Activated naive CD8-positive, alpha-beta T cell treated with anti-CD3 and anti-CD28 coated beads, Interleukin-2, amount 50 U/mL, for 24 hours (primary cell): Measurements from ENCODE around the gene DOCK8.
A peak's percentile ranks its signal among the peaks of the same experiment; 100 is the strongest.

ENCODE experiments used
- ATAC-seq: fragments of 150-1000 bp; cut with Tn5 transposase; one replicate; pipeline ENCODE4 v1.10.0; 2021
- DNase-seq: peaks from one replicate; pipeline ENCODE4 v3.0.0; 2021
- H3K27ac Mint-ChIP-seq: one replicate; pipeline ENCODE4 v1.8.0; 2021; ENCODE audit warnings: mild to moderate bottlenecking, mixed read lengths
- H3K27me3 Mint-ChIP-seq: one replicate; pipeline ENCODE4 v1.8.0; 2021; ENCODE audit warnings: mixed read lengths
- H3K36me3 Mint-ChIP-seq: one replicate; pipeline ENCODE4 v1.8.0; 2021; ENCODE audit warnings: low read depth, mixed read lengths
- H3K4me1 Mint-ChIP-seq: one replicate; pipeline ENCODE4 v1.8.0; 2021; ENCODE audit warnings: mixed read lengths
- H3K4me3 Mint-ChIP-seq: one replicate; pipeline ENCODE4 v1.8.0; 2021; ENCODE audit warnings: mild to moderate bottlenecking, moderate library complexity, mixed read lengths
- H3K9me3 Mint-ChIP-seq: one replicate; pipeline ENCODE4 v1.8.0; 2021; ENCODE audit warnings: mixed read lengths

The DOCK8 gene

DNA sequence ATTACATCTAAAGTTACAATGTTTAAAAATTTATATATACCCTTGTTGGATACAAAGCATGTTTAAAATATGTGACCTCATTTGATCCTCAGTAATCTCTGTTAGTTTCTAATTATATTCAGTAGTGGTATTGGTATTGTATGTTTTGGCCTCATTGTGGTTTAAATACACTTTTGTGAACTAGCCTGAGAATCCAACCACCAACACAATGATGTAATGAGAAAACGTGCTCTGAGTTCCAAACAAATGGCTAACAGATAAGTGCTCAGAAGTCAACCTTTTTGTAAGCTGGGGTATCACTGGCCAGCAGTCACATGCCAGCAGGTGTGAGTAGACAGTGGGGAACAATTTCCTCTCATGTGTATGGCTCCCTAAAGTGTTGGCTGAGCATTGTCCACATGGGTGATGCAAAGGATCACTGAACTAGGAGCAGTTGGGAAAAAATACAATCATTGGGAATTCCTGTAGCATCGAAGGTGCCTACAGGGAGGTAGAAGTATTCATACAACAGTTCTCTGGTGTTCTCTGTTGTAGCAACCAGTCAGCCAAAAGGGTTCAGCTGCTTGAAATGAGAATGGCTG lies 56.1 kb downstream of the DOCK8 start:
- ATAC-seq (no peak), DNase-seq (no peak)
- no peaks in the 10 kb centered on the region for H3K27me3 Mint-ChIP-seq
- H3K4me3 Mint-ChIP-seq: no peak overlapping the region
- peak overlapping the region; percentile 29 for H3K27ac Mint-ChIP-seq
- H3K9me3 Mint-ChIP-seq: peaks cover 9% of the 10 kb centered on the region
- peaks cover 57% of the 10 kb centered on the region for H3K4me1 Mint-ChIP-seq
- H3K36me3 Mint-ChIP-seq: peaks cover 26% of the 10 kb centered on the region

GRCh38 chr9:272251-273213 lies 57.9 kb downstream of the DOCK8 start:
- Mint-ChIP-seq H3K27ac (peak overlapping the region; percentile 99), H3K36me3 (peaks cover 34% of the 10 kb centered on the region), H3K9me3 (peaks cover 9% of the 10 kb centered on the region), H3K4me3 (peak overlapping the region; percentile 97), H3K4me1 (peaks cover 65% of the 10 kb centered on the region), H3K27me3 (no peaks in the 10 kb centered on the region)
- DNase-seq (peak; percentile 72), ATAC-seq (peak; percentile 95)

DNA sequence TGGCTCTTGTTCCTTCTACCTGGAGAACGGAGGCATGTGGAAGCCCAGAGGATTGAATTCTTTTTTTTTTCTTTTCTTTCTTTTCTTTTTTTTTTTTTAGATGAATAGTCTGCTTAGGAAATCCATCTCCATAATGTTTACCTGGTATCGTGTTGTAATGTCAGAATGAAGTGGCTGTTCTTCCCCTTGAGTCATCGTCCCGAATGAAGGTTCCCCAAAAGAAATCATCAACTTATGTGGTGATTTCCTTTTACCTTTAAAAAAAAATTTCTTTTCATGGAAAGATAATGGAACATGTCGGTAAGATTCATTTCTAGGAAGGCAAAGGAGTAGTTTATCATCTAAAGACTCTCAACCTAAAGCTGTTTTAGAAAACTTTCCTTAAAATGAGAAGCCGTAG lies 59.7 kb downstream of the DOCK8 start:
- DNase-seq (no peak), ATAC-seq (no peak)
- H3K27ac Mint-ChIP-seq: peak overlapping the region; percentile 99
- H3K36me3 Mint-ChIP-seq: peaks cover 30% of the 10 kb centered on the region
- peaks cover 4% of the 10 kb centered on the region for H3K9me3 Mint-ChIP-seq
- peak overlapping the region; percentile 97 for H3K4me3 Mint-ChIP-seq
- no peaks in the 10 kb centered on the region for H3K27me3 Mint-ChIP-seq
- H3K4me1 Mint-ChIP-seq: peaks cover 54% of the 10 kb centered on the region

GRCh38 chr9:277601-278295 lies 63.1 kb downstream of the DOCK8 start:
- Mint-ChIP-seq H3K27me3 (no peaks in the 10 kb centered on the region), H3K9me3 (no peaks in the 10 kb centered on the region), H3K27ac (no peak overlapping the region), H3K4me3 (no peak overlapping the region), H3K4me1 (peaks cover 43% of the 10 kb centered on the region), H3K36me3 (peaks cover 41% of the 10 kb centered on the region)
- DNase-seq (no peak), ATAC-seq (peak; percentile 16)

- ATAC-seq: peak; percentile 87
- Mint-ChIP-seq H3K27me3 (no peaks in the 10 kb centered on the region), H3K4me1 (peaks cover 48% of the 10 kb centered on the region), H3K27ac (no peak overlapping the region), H3K4me3 (no peak overlapping the region), H3K9me3 (no peaks in the 10 kb centered on the region), H3K36me3 (peaks cover 44% of the 10 kb centered on the region)
- DNase-seq: peak; percentile 46
Measured at GRCh38 chr9:278651-279050, 64.0 kb downstream of the DOCK8 start.

GRCh38 chr9:279674-280073 lies 65.0 kb downstream of the DOCK8 start:
- peaks cover 45% of the 10 kb centered on the region for H3K36me3 Mint-ChIP-seq
- no peak for DNase-seq
- no peak overlapping the region for H3K4me3 Mint-ChIP-seq
- no peaks in the 10 kb centered on the region for H3K9me3 Mint-ChIP-seq
- no peaks in the 10 kb centered on the region for H3K27me3 Mint-ChIP-seq
- H3K4me1 Mint-ChIP-seq: peaks cover 52% of the 10 kb centered on the region
- ATAC-seq: no peak
- H3K27ac Mint-ChIP-seq: no peak overlapping the region

DNA sequence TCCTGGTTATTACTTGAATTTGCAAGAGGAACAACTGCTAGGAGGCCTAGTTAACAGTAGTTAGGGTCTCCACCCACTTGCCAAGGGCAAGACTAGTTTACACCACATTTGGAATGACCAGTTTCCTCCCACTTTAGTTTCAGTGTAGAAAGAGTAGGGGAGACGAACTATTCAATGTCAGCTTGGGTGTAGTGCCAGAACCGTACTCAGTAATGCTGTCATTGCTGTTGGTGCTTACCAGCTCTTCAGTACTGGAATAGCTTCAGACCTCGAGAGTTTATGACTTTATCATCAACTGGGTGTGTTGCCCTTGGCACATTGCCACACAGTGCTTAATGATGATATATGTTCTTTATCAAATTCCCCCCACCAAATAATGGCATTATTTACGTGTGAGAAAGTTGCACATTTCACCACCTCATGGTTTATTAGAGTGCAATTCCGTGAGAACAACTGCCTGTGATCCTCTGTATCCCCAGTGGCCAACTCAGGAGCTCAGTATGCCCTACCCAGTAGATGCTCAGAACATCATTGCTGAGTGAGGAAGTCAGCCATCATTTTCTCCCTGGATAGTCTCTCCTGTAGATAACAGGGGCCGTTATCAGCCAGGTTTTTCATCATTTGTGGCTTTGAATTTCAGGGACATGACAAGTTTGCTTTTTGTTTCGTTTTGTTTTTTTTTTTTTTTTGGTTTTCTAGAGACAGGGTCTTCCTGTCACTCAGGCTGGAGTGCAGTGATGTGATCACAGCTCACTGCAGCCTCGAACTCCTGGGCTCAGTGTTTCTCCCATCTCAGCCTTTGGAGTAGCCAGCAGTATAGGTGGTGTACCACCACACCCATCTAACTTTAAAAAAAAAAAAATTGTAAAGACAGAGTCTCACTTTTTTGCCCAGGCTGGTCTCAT lies 67.3 kb downstream of the DOCK8 start:
- peak; percentile 45 for ATAC-seq
- Mint-ChIP-seq H3K27ac (peak overlapping the region; percentile 86), H3K4me3 (peak overlapping the region; percentile 71), H3K4me1 (peaks cover 50% of the 10 kb centered on the region), H3K27me3 (no peaks in the 10 kb centered on the region), H3K36me3 (peaks cover 50% of the 10 kb centered on the region), H3K9me3 (no peaks in the 10 kb centered on the region)
- no peak for DNase-seq

DNA sequence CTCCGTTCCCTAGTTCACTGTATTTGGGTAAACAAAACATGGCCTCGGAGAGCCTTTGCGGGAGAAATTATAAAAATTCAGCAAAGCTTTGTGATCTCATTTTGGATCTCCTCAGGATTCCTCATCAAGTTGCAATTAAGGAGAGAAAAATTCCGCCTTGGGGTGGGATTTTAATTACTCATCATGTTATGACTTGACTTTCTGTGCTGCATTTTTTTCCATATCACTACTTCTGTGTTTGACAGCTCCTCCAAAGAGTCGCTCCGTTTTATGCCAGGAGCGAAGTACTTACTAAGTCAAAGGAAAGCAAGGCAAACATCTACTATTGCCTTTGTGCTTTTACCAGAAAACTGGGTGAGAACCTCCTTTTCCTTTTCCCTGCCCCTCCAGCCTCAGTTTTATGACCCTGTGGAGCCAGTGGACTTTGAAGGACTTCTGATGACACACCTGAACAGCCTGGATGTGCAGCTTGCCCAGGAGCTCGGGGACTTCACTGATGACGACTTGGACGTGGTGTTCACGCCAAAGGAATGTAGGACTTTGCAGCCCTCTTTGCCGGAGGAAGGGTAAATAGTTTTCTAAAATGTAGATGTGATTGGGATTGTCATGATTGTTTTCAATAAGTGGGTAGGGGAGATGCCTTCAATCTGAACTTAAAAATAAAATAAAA lies 71.5 kb downstream of the DOCK8 start:
- Mint-ChIP-seq H3K9me3 (no peaks in the 10 kb centered on the region), H3K27me3 (no peaks in the 10 kb centered on the region), H3K4me3 (no peak overlapping the region), H3K27ac (no peak overlapping the region), H3K36me3 (peaks cover 81% of the 10 kb centered on the region), H3K4me1 (peaks cover 55% of the 10 kb centered on the region)
- ATAC-seq (no peak), DNase-seq (no peak)

DNA sequence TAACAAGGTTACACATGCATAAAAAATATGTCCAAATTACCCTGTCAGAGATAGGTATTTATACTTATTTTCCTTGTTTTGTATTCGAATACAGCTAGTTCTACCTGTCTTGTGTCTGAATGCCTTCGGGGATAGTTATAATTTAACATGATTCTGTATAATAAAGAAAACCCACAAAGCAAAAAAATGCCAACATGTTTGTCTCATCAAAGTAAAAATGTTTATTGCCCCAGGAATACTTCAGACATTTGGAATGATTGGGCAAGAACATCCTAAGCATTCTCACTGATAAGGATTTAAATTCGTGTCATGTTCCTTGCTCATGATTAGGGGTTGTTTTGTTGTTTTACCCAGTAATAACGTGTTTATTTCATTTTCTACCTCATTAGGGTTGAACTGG lies 74.5 kb downstream of the DOCK8 start:
- H3K9me3 Mint-ChIP-seq: no peaks in the 10 kb centered on the region
- peaks cover 36% of the 10 kb centered on the region for H3K4me1 Mint-ChIP-seq

GRCh38 chr9:292915-293314 lies 78.2 kb downstream of the DOCK8 start:
- Mint-ChIP-seq H3K27me3 (no peaks in the 10 kb centered on the region), H3K27ac (no peak overlapping the region), H3K4me1 (peaks cover 40% of the 10 kb centered on the region), H3K4me3 (no peak overlapping the region), H3K36me3 (peaks cover 74% of the 10 kb centered on the region), H3K9me3 (no peaks in the 10 kb centered on the region)
- DNase-seq (no peak), ATAC-seq (no peak)

More for the DNA sequence above, 74.5 kb downstream of the DOCK8 start:
- ATAC-seq: no peak
- DNase-seq: no peak
- Mint-ChIP-seq H3K27me3 (no peaks in the 10 kb centered on the region), H3K27ac (no peak overlapping the region), H3K36me3 (peaks cover 72% of the 10 kb centered on the region), H3K4me3 (no peak overlapping the region)

DNA sequence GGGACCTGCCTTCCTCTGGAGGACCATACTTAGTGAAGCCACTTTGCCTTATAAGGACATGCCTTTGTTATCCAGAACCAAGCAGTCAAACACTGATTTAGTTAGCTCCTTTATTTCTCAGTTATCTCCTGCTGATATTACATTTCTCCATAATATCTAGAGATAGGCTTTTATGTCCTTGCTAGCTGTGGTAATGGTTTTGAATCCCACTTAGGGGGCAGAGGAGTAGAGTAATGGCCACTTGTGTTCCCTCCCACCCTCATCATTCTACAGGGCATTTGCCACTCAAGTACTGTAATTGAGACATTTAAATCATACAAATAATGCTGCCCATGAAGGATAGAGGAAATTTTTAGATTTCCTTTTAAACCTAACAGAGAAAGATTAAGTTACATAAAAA lies 80.9 kb downstream of the DOCK8 start:
- no peak for DNase-seq
- no peak overlapping the region for H3K4me3 Mint-ChIP-seq
- peaks cover 65% of the 10 kb centered on the region for H3K36me3 Mint-ChIP-seq
- ATAC-seq: no peak
- no peak overlapping the region for H3K27ac Mint-ChIP-seq
- peaks cover 34% of the 10 kb centered on the region for H3K4me1 Mint-ChIP-seq
- no peaks in the 10 kb centered on the region for H3K27me3 Mint-ChIP-seq
- no peaks in the 10 kb centered on the region for H3K9me3 Mint-ChIP-seq

- H3K4me3 Mint-ChIP-seq: no peak overlapping the region
- no peak for ATAC-seq
- peak overlapping the region; percentile 75 for H3K27ac Mint-ChIP-seq
- no peak for DNase-seq
- no peaks in the 10 kb centered on the region for H3K27me3 Mint-ChIP-seq
- H3K36me3 Mint-ChIP-seq: peaks cover 67% of the 10 kb centered on the region
- no peaks in the 10 kb centered on the region for H3K9me3 Mint-ChIP-seq
- H3K4me1 Mint-ChIP-seq: peaks cover 34% of the 10 kb centered on the region
Measured at GRCh38 chr9:296411-296810, 81.7 kb downstream of the DOCK8 start.

- peak overlapping the region; percentile 10 for H3K4me3 Mint-ChIP-seq
- H3K27me3 Mint-ChIP-seq: no peaks in the 10 kb centered on the region
- peaks cover 70% of the 10 kb centered on the region for H3K36me3 Mint-ChIP-seq
- no peaks in the 10 kb centered on the region for H3K9me3 Mint-ChIP-seq
- H3K4me1 Mint-ChIP-seq: peaks cover 34% of the 10 kb centered on the region
- H3K27ac Mint-ChIP-seq: peak overlapping the region; percentile 75
- ATAC-seq (peak; percentile 86), DNase-seq (no peak)
Measured at GRCh38 chr9:297104-297972, 82.7 kb downstream of the DOCK8 start.
